GM12878 (cell line): ENCODE measurements around the gene PTPRM. TPM values are rescaled to one million over a fixed set of nuclear protein-coding genes. Genes with fewer than 3 reads are reported as not detected.

ENCODE experiments used
- ATAC-seq: fragments of 200-7000 bp; cut with Tn5 transposase; 3 replicates; pipeline ENCODE4 v1.9.1; 2020; ENCODE audit warnings: mild to moderate bottlenecking, moderate library complexity
- BruUV-seq: library from RNA; stranded (reverse); fragments of 400-500 nt; replicated peaks from 2 replicates; lab custom pipeline; 2021; lab: Mats Ljungman, UMichigan
- CTCF ChIA-PET: fragments of 300-600 bp; sonication (Branson Sonifier 250); formaldehyde crosslinking; extraction: SDS; loops from one replicate; lab custom pipeline; 2021; ENCODE audit warnings: inconsistent platforms; lab: Yijun Ruan, JAX
- POLR2A ChIA-PET: fragments of 350-600 bp; formaldehyde crosslinking; extraction: SDS; loops from one replicate; lab custom pipeline; 2021; ENCODE audit warnings: inconsistent platforms; lab: Charles Lee
- RAD21 ChIA-PET: fragments of 300-600 bp; sonication (Branson Sonifier 250); formaldehyde crosslinking; loops from one replicate; lab custom pipeline; 2023; ENCODE audit warnings: antibody characterized with exemption; ENCODE audit not compliant: unreplicated experiment; lab: Charles Lee
- SMC1A ChIA-PET: fragments of 300-600 bp; sonication (Branson Sonifier 250); formaldehyde crosslinking; loops from one replicate; lab custom pipeline; 2023; ENCODE audit not compliant: unreplicated experiment, uncharacterized antibody; lab: Charles Lee
- DNase-seq: peaks from one replicate; pipeline ENCODE4 v3.0.0-alpha.2; 2011; ENCODE audit warnings: low read depth, low spot score
- FAIRE-seq: peaks from 3 replicates; lab custom pipeline; 2011; peaks lifted over from hg19 to GRCh38; lab: Jason Lieb, UNC
- H2AFZ ChIP-seq: 2 replicates; pipeline ENCODE4 v1.6.0; 2011; ENCODE audit warnings: low read depth, low read length, control low read depth; ENCODE audit not compliant: control insufficient read depth
- H3K27ac ChIP-seq: 2 replicates; pipeline ENCODE4 v1.5.1; 2011; ENCODE audit warnings: control low read depth; ENCODE audit not compliant: control insufficient read depth, insufficient read depth
- H3K27me3 ChIP-seq, 2 experiments: replicated peaks in 1 of 2; 2 replicates each; pipeline versions ENCODE4 v1.6.0 to v1.6.1; 2011; ENCODE audit warnings: low read length in 1 of 2; ENCODE audit not compliant: control insufficient read depth in 2 of 2, insufficient read depth in 2 of 2
- H3K36me3 ChIP-seq, 2 experiments: 2 replicates each; pipeline ENCODE4 v1.5.1; 2011; ENCODE audit warnings: low read length in 1 of 2; ENCODE audit not compliant: control insufficient read depth in 2 of 2, insufficient read depth in 2 of 2
- H3K4me1 ChIP-seq: 2 replicates; pipeline ENCODE4 v1.6.1; 2011; ENCODE audit warnings: mild to moderate bottlenecking, low read length, moderate library complexity, mixed read lengths; ENCODE audit not compliant: control insufficient read depth, insufficient read depth
- H3K4me2 ChIP-seq: 2 replicates; pipeline ENCODE4 v1.6.0; 2011; ENCODE audit warnings: control low read depth; ENCODE audit not compliant: control insufficient read depth, insufficient read depth
- H3K4me3 ChIP-seq: fragments of 200-600 bp; sonication (generic); 2 replicates; pipeline ENCODE4 v1.5.1; 2016
- H3K79me2 ChIP-seq: 2 replicates; pipeline ENCODE4 v1.6.0; 2011; ENCODE audit warnings: low read length; ENCODE audit not compliant: control insufficient read depth, insufficient read depth
- H3K9ac ChIP-seq: 2 replicates; pipeline ENCODE4 v1.8.0; 2011; ENCODE audit warnings: low read length, control low read depth, mixed read lengths; ENCODE audit not compliant: control insufficient read depth, insufficient read depth
- H3K9me3 ChIP-seq: replicated peaks from 3 replicates; pipeline ENCODE4 v1.5.1; 2011; ENCODE audit warnings: mild to moderate bottlenecking, low read length; ENCODE audit not compliant: control insufficient read depth, insufficient read depth
- H4K20me1 ChIP-seq: 2 replicates; pipeline ENCODE4 v1.6.0; 2011; ENCODE audit not compliant: control insufficient read depth, insufficient read depth
- E2F8 ChIP-seq: fragments of 450-650 bp; IDR thresholded peaks from 2 replicates; pipeline ENCODE4 v1.6.1; 2018; ENCODE audit warnings: mild to moderate bottlenecking, low read depth, moderate library complexity; ENCODE audit not compliant: partially characterized antibody
- FOS ChIP-seq: IDR thresholded peaks from 3 replicates; pipeline ENCODE4 v1.6.1; 2011; ENCODE audit warnings: borderline replicate concordance; ENCODE audit not compliant: insufficient read length; ENCODE audit errors: extremely low read depth
- RAD51 ChIP-seq: fragments of 450-650 bp; IDR thresholded peaks from 2 replicates; pipeline ENCODE4 v1.6.1; 2016; ENCODE audit warnings: moderate library complexity, mild to moderate bottlenecking, inconsistent platforms
- WGBS: methylation state at CpG from one replicate; pipeline ENCODE4 v1.1.6; 2016; ENCODE audit warnings: low lambda C conversion rate; ENCODE audit not compliant: insufficient replicate concordance, insufficient coverage; ENCODE audit errors: missing lambda C conversion rate; 5-methylcytosine and 5-hydroxymethylcytosine counted together
- in situ Hi-C: fragments of 300-500 bp; cut with MboI; formaldehyde crosslinking; loops from 9 replicates; pipeline ENCODE4 v1.14.3; 2018; ENCODE audit warnings: mixed read lengths
- intact Hi-C: fragments of 100-400 bp; cut with micrococcal nuclease; formaldehyde crosslinking; loops from one replicate; pipeline ENCODE4 v1.14.2; 2022; ENCODE audit not compliant: unreplicated experiment
- polyA plus RNA-seq, 11 experiments: library from polyadenylated mRNA; depleted of rRNA in 4 of 11; unstranded in 6 of 11; stranded (reverse) in 5 of 11; fragments of >200 nt; fragmentation: Nextera tagmentation in 4 of 11; fragmentation: Illumina TruSeq in 1 of 11; extraction: Ambion mirVana in 4 of 11; extraction: Trizol in 1 of 11; gene quantifications; 1 replicate in 1 of 11; 2 replicates in 10 of 11; pipeline versions ENCODE4 v1.2.1 to v1.2.3, GENCODE V29; 2011 to 2016; ENCODE audit warnings: inconsistent platforms in 2 of 11, missing spikeins in 2 of 11, low read depth in 1 of 11
- total RNA-seq, 4 experiments: library from RNA; depleted of rRNA in 3 of 4; stranded (reverse); fragments of >200 nt in 3 of 4; fragmentation: Illumina TruSeq in 1 of 4; extraction: Trizol in 1 of 4; gene quantifications; 2 replicates each; pipeline versions ENCODE4 v1.2.1 to v1.2.3, GENCODE V29; 2013 to 2021

The PTPRM gene
- total and polyA plus RNA-seq, 10 of the 15 experiments (the other 5 are each of a cell fraction or from before 2014, with no cell fraction given) = 0.07 to 22.6 (median 0.60) TPM

GRCh38 chr18:7754725-7755181 lies 187.6 kb downstream of the PTPRM start (continued):
- TF ChIP-seq E2F8 (no peak), RAD51 (no peak)

- H2AFZ ChIP-seq = no peak overlapping the region
- no peak overlapping the region for H3K4me2 ChIP-seq
- FAIRE-seq (no peak), DNase-seq (no peak), ATAC-seq (no peak)
- no peaks in the 10 kb centered on the region for H3K36me3 ChIP-seq
- H3K4me1 ChIP-seq = no peaks in the 10 kb centered on the region
- ChIA-PET POLR2A (no interaction called here), RAD21 (interaction anchor here (0.7 kb wide), 1 partner anchor 533 kb away, joined by 3 read pairs; no protein-coding TSS in a partner anchor), CTCF (no interaction called here), SMC1A (no interaction called here)
- H3K9me3 ChIP-seq = no peaks in the 10 kb centered on the region
- intact Hi-C loops = no loop called here
- no peak overlapping the region for H3K9ac ChIP-seq
- WGBS = 10% methylated on average over 4 of the region's 4 CpGs
- no peak overlapping the region for H3K4me3 ChIP-seq
- in situ Hi-C loops = no loop called here
- no peak overlapping the region for H3K27ac ChIP-seq
- no peaks in the 10 kb centered on the region for H3K79me2 ChIP-seq
- H3K27me3 ChIP-seq = peaks cover 0 to 2% of the 10 kb centered on the region in 2 experiments; a peak in 2 of 4 replicates
- H4K20me1 ChIP-seq = no peaks in the 10 kb centered on the region
- BruUV-seq = no TSS peak
- no peak for TF ChIP-seq FOS
These were observed 188.8 kb downstream of the PTPRM start for GRCh38 chr18:7755753-7756475.
